GM23338 (cell line): ENCODE results near the gene IRF2BP1. TPM values are rescaled to one million over a fixed set of nuclear protein-coding genes. Genes with fewer than 3 reads are reported as not detected.

Source experiments
- ATAC-seq: fragments of 200-7000 bp; cut with Tn5 transposase; 3 replicates; pipeline ENCODE4 v1.9.1; 2020
- DNase-seq: peaks from one replicate; pipeline ENCODE4 v3.0.0-alpha.2; 2015; ENCODE audit warnings: low spot score
- H2AFZ ChIP-seq: fragments of 200-600 bp; sonication (generic); 2 replicates; pipeline ENCODE4 v1.8.0; 2016; ENCODE audit warnings: antibody characterized with exemption, mild to moderate bottlenecking, moderate library complexity
- H3F3A ChIP-seq: fragments of 200-600 bp; sonication (generic); replicated peaks from 2 replicates; pipeline ENCODE4 v1.8.0; 2017; ENCODE audit warnings: antibody characterized with exemption, mixed run types, low read depth
- H3K27ac ChIP-seq: fragments of 200-600 bp; sonication (generic); 2 replicates; pipeline ENCODE4 v1.6.1; 2016; ENCODE audit warnings: low read depth
- H3K27me3 ChIP-seq: fragments of 200-600 bp; sonication (generic); 2 replicates; pipeline ENCODE4 v1.8.0; 2016; ENCODE audit warnings: mild to moderate bottlenecking, mixed run types, moderate library complexity; ENCODE audit not compliant: insufficient read depth
- H3K36me3 ChIP-seq: fragments of 200-600 bp; sonication (generic); 2 replicates; pipeline ENCODE4 v1.8.0; 2016; ENCODE audit warnings: mild to moderate bottlenecking; ENCODE audit not compliant: insufficient read depth
- H3K4me1 ChIP-seq: fragments of 200-600 bp; sonication (generic); 2 replicates; pipeline ENCODE4 v1.8.0; 2016; ENCODE audit warnings: mild to moderate bottlenecking, moderate library complexity; ENCODE audit not compliant: insufficient read depth
- H3K4me2 ChIP-seq: fragments of 200-600 bp; sonication (generic); 2 replicates; pipeline ENCODE4 v1.7.1; 2017; ENCODE audit warnings: mixed run types
- H3K4me3 ChIP-seq: fragments of 200-600 bp; sonication (generic); 2 replicates; pipeline ENCODE4 v1.6.1; 2016; ENCODE audit warnings: mixed run types
- H3K79me2 ChIP-seq: fragments of 200-600 bp; sonication (generic); replicated peaks from 2 replicates; pipeline ENCODE4 v1.8.0; 2017; ENCODE audit warnings: mild to moderate bottlenecking; ENCODE audit not compliant: insufficient read depth
- H3K9me2 ChIP-seq: fragments of 200-600 bp; sonication (generic); 2 replicates; pipeline ENCODE4 v1.8.0; 2017; ENCODE audit not compliant: insufficient read depth
- H4K20me1 ChIP-seq: fragments of 200-600 bp; sonication (generic); replicated peaks from 2 replicates; pipeline ENCODE4 v1.8.0; 2017; ENCODE audit warnings: mild to moderate bottlenecking; ENCODE audit not compliant: insufficient read depth
- H3K27ac Mint-ChIP-seq: 2 replicates; pipeline ENCODE4 v1.8.0; 2020; ENCODE audit warnings: inconsistent platforms, mild to moderate bottlenecking, moderate library complexity, mixed read lengths
- H3K27me3 Mint-ChIP-seq: 3 replicates; pipeline ENCODE4 v1.8.0; 2022; ENCODE audit warnings: low read depth, mild to moderate bottlenecking, moderate library complexity, mixed read lengths, inconsistent platforms; ENCODE audit not compliant: insufficient read depth, poor library complexity
- H3K36me3 Mint-ChIP-seq: 3 replicates; pipeline ENCODE4 v1.8.0; 2021; ENCODE audit warnings: low read depth, mild to moderate bottlenecking, inconsistent platforms, moderate library complexity, mixed read lengths
- H3K4me1 Mint-ChIP-seq: 3 replicates; pipeline ENCODE4 v1.8.0; 2020; ENCODE audit warnings: mild to moderate bottlenecking, inconsistent platforms, mixed read lengths
- H3K4me3 Mint-ChIP-seq: 3 replicates; pipeline ENCODE4 v1.8.0; 2021; ENCODE audit warnings: moderate library complexity, mild to moderate bottlenecking, inconsistent platforms, mixed read lengths
- H3K9me3 Mint-ChIP-seq: 3 replicates; pipeline ENCODE4 v1.8.0; 2020; ENCODE audit warnings: moderate library complexity, mild to moderate bottlenecking, inconsistent platforms, mixed read lengths
- CREB1 ChIP-seq: fragments of 250-450 bp; sonication (Bioruptor Pico); IDR thresholded peaks from 2 replicates; pipeline ENCODE4 v1.5.0; 2020; ENCODE audit warnings: low read depth, mild to moderate bottlenecking, moderate library complexity
- EZH2 ChIP-seq: fragments of 200-600 bp; sonication (generic); IDR thresholded peaks from one replicate; pipeline ENCODE4 v1.8.0; 2017; ENCODE audit warnings: antibody characterized with exemption, mild to moderate bottlenecking, low read depth; ENCODE audit not compliant: unreplicated experiment
- EZH2phosphoT487 ChIP-seq: fragments of 200-600 bp; sonication (generic); IDR thresholded peaks from one replicate; pipeline ENCODE4 v1.8.1; 2018; ENCODE audit warnings: antibody characterized with exemption; ENCODE audit not compliant: unreplicated experiment
- JUNB ChIP-seq: IDR thresholded peaks from one replicate; pipeline ENCODE4 v1.6.1; 2016; ENCODE audit warnings: antibody characterized with exemption; ENCODE audit not compliant: unreplicated experiment
- NANOG ChIP-seq: IDR thresholded peaks from 2 replicates; pipeline ENCODE4 v1.6.1; 2016; ENCODE audit warnings: antibody characterized with exemption, borderline replicate concordance
- ZNF114 ChIP-seq: fragments of 250-450 bp; sonication (Bioruptor Pico); IDR thresholded peaks from 2 replicates; pipeline ENCODE4 v1.5.0; 2020; ENCODE audit warnings: mild to moderate bottlenecking, moderate library complexity
- polyA plus RNA-seq: library from polyadenylated mRNA; unstranded; fragments of >200 nt; fragmentation: Nextera tagmentation; extraction: Ambion mirVana; gene quantifications from 2 replicates; pipeline ENCODE4 v1.2.1, GENCODE V29; 2016
- total RNA-seq: library from RNA; depleted of rRNA; stranded (reverse); fragments of >200 nt; shearing (Covaris generic); gene quantifications from 2 replicates; pipeline ENCODE4 v1.2.3, GENCODE V29; 2014
- TF ChIP-seq, protein P1 (sequence below): fragments of 250-450 bp; sonication (Bioruptor Pico); IDR thresholded peaks from 2 replicates; pipeline ENCODE4 v1.5.0; 2020; ENCODE audit warnings: mild to moderate bottlenecking, moderate library complexity
- TF ChIP-seq, protein P2 (sequence below): IDR thresholded peaks from 2 replicates; pipeline ENCODE4 v1.6.1; 2016; ENCODE audit warnings: antibody characterized with exemption
- TF ChIP-seq, protein P3 (sequence below): IDR thresholded peaks from one replicate; pipeline ENCODE4 v1.6.1; 2018; ENCODE audit warnings: antibody characterized with exemption; ENCODE audit not compliant: unreplicated experiment

The IRF2BP1 gene
- total and polyA plus RNA-seq, 2 experiments from 2014 or later = 10.4 to 41.6 TPM

DNA sequence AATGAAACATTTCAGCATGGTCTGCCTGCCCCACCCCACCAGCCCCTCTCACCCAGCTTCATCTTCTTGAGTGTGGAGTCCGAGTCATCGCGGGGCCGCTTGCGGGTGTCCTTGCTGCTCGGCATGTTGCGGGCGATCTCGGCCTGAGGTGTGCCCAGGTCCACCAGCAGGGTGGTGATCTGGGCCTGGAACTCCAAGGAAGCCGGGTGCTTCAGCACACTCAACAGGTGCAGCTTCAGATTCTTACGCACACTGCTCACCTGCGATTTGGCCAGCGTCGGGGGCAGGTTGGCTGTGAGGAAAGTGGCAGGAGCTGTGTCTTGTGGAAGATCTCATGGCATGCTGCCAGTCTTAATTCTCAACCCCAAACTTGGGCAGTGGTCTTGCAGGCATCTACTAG, 43.7 kb downstream of the IRF2BP1 start (continued):
- TF ChIP-seq EZH2phosphoT487 = no peak
- no peak for TF ChIP-seq NANOG
- TF ChIP-seq, protein P1, sequence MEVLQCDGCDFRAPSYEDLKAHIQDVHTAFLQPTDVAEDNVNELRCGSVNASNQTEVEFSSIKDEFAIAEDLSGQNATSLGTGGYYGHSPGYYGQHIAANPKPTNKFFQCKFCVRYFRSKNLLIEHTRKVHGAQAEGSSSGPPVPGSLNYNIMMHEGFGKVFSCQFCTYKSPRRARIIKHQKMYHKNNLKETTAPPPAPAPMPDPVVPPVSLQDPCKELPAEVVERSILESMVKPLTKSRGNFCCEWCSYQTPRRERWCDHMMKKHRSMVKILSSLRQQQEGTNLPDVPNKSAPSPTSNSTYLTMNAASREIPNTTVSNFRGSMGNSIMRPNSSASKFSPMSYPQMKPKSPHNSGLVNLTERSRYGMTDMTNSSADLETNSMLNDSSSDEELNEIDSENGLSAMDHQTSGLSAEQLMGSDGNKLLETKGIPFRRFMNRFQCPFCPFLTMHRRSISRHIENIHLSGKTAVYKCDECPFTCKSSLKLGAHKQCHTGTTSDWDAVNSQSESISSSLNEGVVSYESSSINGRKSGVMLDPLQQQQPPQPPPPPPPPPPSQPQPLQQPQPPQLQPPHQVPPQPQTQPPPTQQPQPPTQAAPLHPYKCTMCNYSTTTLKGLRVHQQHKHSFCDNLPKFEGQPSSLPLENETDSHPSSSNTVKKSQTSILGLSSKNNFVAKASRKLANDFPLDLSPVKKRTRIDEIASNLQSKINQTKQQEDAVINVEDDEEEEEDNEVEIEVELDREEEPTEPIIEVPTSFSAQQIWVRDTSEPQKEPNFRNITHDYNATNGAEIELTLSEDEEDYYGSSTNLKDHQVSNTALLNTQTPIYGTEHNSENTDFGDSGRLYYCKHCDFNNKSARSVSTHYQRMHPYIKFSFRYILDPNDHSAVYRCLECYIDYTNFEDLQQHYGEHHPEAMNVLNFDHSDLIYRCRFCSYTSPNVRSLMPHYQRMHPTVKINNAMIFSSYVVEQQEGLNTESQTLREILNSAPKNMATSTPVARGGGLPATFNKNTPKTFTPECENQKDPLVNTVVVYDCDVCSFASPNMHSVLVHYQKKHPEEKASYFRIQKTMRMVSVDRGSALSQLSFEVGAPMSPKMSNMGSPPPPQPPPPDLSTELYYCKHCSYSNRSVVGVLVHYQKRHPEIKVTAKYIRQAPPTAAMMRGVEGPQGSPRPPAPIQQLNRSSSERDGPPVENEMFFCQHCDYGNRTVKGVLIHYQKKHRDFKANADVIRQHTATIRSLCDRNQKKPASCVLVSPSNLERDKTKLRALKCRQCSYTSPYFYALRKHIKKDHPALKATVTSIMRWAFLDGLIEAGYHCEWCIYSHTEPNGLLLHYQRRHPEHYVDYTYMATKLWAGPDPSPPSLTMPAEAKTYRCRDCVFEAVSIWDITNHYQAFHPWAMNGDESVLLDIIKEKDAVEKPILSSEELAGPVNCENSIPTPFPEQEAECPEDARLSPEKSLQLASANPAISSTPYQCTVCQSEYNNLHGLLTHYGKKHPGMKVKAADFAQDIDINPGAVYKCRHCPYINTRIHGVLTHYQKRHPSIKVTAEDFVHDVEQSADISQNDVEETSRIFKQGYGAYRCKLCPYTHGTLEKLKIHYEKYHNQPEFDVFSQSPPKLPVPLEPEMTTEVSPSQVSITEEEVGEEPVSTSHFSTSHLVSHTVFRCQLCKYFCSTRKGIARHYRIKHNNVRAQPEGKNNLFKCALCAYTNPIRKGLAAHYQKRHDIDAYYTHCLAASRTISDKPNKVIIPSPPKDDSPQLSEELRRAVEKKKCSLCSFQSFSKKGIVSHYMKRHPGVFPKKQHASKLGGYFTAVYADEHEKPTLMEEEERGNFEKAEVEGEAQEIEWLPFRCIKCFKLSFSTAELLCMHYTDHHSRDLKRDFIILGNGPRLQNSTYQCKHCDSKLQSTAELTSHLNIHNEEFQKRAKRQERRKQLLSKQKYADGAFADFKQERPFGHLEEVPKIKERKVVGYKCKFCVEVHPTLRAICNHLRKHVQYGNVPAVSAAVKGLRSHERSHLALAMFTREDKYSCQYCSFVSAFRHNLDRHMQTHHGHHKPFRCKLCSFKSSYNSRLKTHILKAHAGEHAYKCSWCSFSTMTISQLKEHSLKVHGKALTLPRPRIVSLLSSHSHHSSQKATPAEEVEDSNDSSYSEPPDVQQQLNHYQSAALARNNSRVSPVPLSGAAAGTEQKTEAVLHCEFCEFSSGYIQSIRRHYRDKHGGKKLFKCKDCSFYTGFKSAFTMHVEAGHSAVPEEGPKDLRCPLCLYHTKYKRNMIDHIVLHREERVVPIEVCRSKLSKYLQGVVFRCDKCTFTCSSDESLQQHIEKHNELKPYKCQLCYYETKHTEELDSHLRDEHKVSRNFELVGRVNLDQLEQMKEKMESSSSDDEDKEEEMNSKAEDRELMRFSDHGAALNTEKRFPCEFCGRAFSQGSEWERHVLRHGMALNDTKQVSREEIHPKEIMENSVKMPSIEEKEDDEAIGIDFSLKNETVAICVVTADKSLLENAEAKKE (CRISPR knock-in tag) = no peak

DNA sequence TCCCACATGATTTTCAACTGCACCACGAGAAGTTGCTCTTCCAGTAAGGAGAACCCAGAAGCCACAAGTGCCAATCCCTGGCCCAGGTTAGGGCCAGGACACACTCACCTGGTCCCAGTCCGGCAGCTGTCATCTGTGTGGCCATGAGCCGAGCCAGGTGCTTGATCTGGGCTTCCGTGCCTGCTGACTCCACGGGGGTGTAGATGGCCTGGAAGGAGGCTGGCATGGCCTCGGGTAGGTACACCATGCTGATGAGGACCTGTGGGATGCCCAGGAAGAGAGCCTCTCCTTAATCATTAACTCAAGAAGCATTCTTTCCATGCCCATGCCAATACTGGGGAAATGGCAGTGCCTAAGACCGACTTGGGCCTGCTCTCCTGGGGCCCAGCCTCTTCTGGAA, 51.0 kb downstream of the IRF2BP1 start:
- H3K36me3 Mint-ChIP-seq = peaks cover 89% of the 10 kb centered on the region
- H2AFZ ChIP-seq = no peak overlapping the region
- no peaks in the 10 kb centered on the region for H3K79me2 ChIP-seq
- peaks cover 5% of the 10 kb centered on the region for H3K27me3 Mint-ChIP-seq
- H3K4me1 Mint-ChIP-seq = no peaks in the 10 kb centered on the region
- no peak overlapping the region for H3K4me3 Mint-ChIP-seq
- no peaks in the 10 kb centered on the region; the same call in 2 of the 3 replicates for H3K9me3 Mint-ChIP-seq
- H3K27me3 ChIP-seq = no peaks in the 10 kb centered on the region
- H3K9me2 ChIP-seq = no peaks in the 10 kb centered on the region
- H3K27ac ChIP-seq = no peak overlapping the region
- H3K4me2 ChIP-seq = no peak overlapping the region
- H4K20me1 ChIP-seq = peaks cover 7% of the 10 kb centered on the region
- no peak for ATAC-seq
- H3K27ac Mint-ChIP-seq = no peak overlapping the region
- DNase-seq = no peak
- H3F3A ChIP-seq = peaks cover 9% of the 10 kb centered on the region; the same call in 1 of the 2 replicates
- peaks cover 48% of the 10 kb centered on the region for H3K36me3 ChIP-seq
- no peaks in the 10 kb centered on the region for H3K4me1 ChIP-seq
- no peak overlapping the region for H3K4me3 ChIP-seq
- TF ChIP-seq EZH2 (no peak), NANOG (no peak), ZNF114 (CRISPR knock-in tag) (no peak), JUNB (no peak), EZH2phosphoT487 (no peak), CREB1 (CRISPR knock-in tag) (no peak)
- TF ChIP-seq, protein P2, sequence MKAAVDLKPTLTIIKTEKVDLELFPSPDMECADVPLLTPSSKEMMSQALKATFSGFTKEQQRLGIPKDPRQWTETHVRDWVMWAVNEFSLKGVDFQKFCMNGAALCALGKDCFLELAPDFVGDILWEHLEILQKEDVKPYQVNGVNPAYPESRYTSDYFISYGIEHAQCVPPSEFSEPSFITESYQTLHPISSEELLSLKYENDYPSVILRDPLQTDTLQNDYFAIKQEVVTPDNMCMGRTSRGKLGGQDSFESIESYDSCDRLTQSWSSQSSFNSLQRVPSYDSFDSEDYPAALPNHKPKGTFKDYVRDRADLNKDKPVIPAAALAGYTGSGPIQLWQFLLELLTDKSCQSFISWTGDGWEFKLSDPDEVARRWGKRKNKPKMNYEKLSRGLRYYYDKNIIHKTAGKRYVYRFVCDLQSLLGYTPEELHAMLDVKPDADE = no peak
- TF ChIP-seq, protein P3, sequence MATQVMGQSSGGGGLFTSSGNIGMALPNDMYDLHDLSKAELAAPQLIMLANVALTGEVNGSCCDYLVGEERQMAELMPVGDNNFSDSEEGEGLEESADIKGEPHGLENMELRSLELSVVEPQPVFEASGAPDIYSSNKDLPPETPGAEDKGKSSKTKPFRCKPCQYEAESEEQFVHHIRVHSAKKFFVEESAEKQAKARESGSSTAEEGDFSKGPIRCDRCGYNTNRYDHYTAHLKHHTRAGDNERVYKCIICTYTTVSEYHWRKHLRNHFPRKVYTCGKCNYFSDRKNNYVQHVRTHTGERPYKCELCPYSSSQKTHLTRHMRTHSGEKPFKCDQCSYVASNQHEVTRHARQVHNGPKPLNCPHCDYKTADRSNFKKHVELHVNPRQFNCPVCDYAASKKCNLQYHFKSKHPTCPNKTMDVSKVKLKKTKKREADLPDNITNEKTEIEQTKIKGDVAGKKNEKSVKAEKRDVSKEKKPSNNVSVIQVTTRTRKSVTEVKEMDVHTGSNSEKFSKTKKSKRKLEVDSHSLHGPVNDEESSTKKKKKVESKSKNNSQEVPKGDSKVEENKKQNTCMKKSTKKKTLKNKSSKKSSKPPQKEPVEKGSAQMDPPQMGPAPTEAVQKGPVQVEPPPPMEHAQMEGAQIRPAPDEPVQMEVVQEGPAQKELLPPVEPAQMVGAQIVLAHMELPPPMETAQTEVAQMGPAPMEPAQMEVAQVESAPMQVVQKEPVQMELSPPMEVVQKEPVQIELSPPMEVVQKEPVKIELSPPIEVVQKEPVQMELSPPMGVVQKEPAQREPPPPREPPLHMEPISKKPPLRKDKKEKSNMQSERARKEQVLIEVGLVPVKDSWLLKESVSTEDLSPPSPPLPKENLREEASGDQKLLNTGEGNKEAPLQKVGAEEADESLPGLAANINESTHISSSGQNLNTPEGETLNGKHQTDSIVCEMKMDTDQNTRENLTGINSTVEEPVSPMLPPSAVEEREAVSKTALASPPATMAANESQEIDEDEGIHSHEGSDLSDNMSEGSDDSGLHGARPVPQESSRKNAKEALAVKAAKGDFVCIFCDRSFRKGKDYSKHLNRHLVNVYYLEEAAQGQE = no peak
